ENCODE results near the gene ZNF213.
A peak's percentile ranks its signal among the peaks of the same experiment; 100 is the strongest.

The ZNF213 gene

DNA sequence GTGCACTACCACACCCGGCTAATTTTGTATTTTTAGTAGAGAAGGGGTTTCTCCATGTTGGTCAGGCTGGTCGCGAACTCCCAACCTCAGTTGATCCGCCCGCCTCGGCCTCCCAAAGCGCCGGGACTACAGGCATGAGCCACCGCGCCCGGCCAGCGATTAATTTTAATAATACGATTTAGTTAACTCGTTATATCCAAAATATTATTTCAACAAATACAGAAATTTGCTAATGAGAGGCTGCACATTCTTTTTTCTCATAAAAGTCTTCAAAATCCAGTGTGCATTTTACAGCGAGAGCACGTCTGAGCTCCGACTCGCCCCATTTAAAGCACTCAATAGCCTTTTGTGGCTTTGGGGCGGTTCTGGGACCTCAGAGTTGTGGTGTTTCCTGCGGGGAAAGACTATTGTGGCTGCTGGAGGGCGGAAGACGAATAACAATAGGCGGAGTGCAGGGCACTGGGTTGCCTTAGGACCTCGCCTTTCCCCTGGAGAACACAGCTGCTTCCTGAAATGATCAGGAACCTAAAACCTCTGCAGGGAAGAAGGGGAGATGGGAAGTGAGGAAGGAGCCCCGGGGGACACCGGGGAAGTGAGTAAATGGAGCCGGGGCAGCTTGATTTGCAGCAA is 32.9 kb upstream of the ZNF213 start:
- TF ChIP-seq, protein P1, sequence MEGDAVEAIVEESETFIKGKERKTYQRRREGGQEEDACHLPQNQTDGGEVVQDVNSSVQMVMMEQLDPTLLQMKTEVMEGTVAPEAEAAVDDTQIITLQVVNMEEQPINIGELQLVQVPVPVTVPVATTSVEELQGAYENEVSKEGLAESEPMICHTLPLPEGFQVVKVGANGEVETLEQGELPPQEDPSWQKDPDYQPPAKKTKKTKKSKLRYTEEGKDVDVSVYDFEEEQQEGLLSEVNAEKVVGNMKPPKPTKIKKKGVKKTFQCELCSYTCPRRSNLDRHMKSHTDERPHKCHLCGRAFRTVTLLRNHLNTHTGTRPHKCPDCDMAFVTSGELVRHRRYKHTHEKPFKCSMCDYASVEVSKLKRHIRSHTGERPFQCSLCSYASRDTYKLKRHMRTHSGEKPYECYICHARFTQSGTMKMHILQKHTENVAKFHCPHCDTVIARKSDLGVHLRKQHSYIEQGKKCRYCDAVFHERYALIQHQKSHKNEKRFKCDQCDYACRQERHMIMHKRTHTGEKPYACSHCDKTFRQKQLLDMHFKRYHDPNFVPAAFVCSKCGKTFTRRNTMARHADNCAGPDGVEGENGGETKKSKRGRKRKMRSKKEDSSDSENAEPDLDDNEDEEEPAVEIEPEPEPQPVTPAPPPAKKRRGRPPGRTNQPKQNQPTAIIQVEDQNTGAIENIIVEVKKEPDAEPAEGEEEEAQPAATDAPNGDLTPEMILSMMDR (IDR thresholded peaks at IDR 0.05; ENCODE audit: low read depth, low read length, missing control alignments) = no peak
- no peak overlapping the region for H3K4me3 ChIP-seq (ENCODE audit: low read depth, low read length)
- DNase-seq (ENCODE audit: low read depth) = no peak

DNA sequence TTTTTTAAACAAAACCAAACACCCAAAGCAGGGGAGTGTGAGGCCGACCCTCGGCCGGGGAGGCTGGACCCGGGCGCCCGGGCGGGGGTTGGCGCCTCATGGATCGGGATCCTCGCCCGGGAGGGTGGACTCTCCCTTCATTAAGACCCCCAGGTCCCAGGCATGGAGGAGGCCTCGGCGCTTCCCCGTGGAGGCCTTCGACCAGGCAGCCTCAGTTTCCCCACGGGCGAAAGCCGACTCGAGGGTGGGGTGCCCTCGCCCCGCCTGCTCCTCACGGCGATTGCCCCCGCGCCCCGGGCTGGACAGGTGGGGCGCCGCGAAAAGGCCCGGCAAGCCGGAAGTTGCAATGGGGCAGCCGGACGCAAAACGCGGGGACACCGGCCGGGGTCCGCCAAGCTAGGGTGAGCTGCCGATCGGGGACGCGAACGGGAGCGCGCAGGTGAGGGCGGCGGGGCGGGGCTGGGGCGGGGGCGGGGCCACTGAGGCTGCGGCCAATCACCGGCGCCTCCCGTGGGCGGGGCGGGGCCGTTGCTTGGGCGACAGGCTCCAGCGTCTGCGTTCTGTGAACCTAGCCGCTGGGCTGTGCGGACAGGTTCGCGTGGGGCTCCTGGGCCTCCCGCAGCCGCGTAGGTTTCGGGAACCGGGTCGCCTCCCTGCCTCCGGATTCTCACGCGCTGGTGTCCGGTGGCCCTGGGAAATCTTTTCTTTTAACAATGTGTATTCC is 28.5 kb upstream of the ZNF213 start:
- peak overlapping the region; percentile 89 for H3K4me3 ChIP-seq (ENCODE audit: low read depth, low read length)
- peak; percentile 74 for DNase-seq (ENCODE audit: low read depth)
- TF ChIP-seq, protein P1 (IDR thresholded peaks at IDR 0.05; ENCODE audit: low read depth, low read length, missing control alignments) = no peak

GRCh38 chr16:3112058-3112880 is 22.6 kb upstream of the ZNF213 start, which contains the start of gene ZNF205:
TSS of gene ZNF205 (plus strand) at chr16:3112586. CDS start at chr16:3113431, 845 bp downstream.
- no peak for DNase-seq (ENCODE audit: low read depth)
- TF ChIP-seq, protein P1 (IDR thresholded peaks at IDR 0.05; ENCODE audit: low read depth, low read length, missing control alignments) = no peak
- peak within 1 kb of the TSS; percentile 52 for H3K4me3 ChIP-seq (ENCODE audit: low read depth, low read length)

DNA sequence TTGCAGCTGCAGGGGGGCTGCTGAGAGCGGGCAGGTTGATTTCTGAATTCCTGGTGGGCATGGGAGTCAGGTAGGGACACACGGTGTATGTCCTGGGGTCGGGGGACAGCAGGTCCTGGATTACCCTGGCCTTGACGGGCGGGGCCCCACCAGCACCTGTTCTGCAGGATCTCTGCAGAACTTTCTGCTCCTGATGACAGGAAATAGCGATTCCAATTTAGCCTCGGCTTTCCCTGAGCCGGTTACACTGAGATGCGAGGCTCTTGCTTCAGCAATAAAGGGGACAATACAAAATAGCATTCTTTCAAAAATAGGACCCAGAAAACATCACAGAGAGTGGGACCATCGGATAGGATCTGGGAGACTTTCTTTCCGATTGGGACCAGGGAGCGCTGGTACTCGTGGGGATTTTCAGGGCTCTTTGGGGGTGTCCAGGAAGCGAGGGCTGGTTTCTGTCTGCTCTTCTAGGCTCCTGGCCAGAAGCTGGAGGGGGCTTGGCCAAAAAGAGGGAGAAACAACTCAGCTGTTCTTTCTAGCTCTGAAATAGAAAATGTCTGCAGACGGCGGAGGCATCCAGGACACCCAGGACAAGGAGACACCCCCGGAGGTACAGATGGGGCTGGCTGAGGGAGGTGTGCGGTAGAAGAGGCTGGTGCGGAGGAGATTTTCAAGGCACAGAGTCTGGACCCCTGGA is 21.8 kb upstream of the ZNF213 start:
- DNase-seq (ENCODE audit: low read depth) = no peak
- H3K4me3 ChIP-seq (ENCODE audit: low read depth, low read length) = peak overlapping the region; percentile 52
- TF ChIP-seq, protein P1 (IDR thresholded peaks at IDR 0.05; ENCODE audit: low read depth, low read length, missing control alignments) = no peak

- no peak overlapping the region for H3K4me3 ChIP-seq (ENCODE audit: low read depth, low read length)
- TF ChIP-seq, protein P1 (IDR thresholded peaks at IDR 0.05; ENCODE audit: low read depth, low read length, missing control alignments) = no peak
- no peak for DNase-seq (ENCODE audit: low read depth)
Measured at GRCh38 chr16:3113765-3114479, 20.9 kb upstream of the ZNF213 start.

GRCh38 chr16:3115003-3115402 is 19.8 kb upstream of the ZNF213 start:
- TF ChIP-seq, protein P1 (IDR thresholded peaks at IDR 0.05; ENCODE audit: low read depth, low read length, missing control alignments) = no peak
- no peak overlapping the region for H3K4me3 ChIP-seq (ENCODE audit: low read depth, low read length)
- DNase-seq (ENCODE audit: low read depth) = no peak

Measured in GM12864 (cell line).